Tibial artery (tissue), 4 donors: Measurements from ENCODE around the gene KIF5C.

ENCODE experiments used
- DNase-seq, 2 donors: peaks; one replicate each; pipeline ENCODE4 v3.0.0-alpha.2; 2019
- H3K27ac ChIP-seq, 2 donors: fragments of 200-600 bp; sonication (generic) in 1 of 2; 1 replicate in 1 of 2; 2 replicates in 1 of 2; pipeline ENCODE4 v1.5.1; 2018 to 2019; ENCODE audit warnings: mild to moderate bottlenecking in 1 of 2
- H3K27me3 ChIP-seq, 2 donors: fragments of 200-600 bp; sonication (generic) in 1 of 2; one replicate each; pipeline versions ENCODE4 v1.5.1 to v1.6.0; 2016 to 2019
- H3K36me3 ChIP-seq, 3 donors: fragments of 200-600 bp; sonication (generic) in 2 of 3; one replicate each; pipeline ENCODE4 v1.5.1; 2016 to 2019; ENCODE audit warnings: mild to moderate bottlenecking in 2 of 3
- H3K4me1 ChIP-seq, 4 donors: fragments of 200-600 bp; sonication (generic) in 2 of 4; 1 replicate in 3 of 4; 2 replicates in 1 of 4; pipeline ENCODE4 v1.5.1; 2016 to 2019
- H3K4me3 ChIP-seq, 2 donors: fragments of 200-600 bp; sonication (generic) in 1 of 2; 1 replicate in 1 of 2; 2 replicates in 1 of 2; pipeline ENCODE4 v1.5.1; 2018 to 2019; ENCODE audit warnings: mild to moderate bottlenecking in 2 of 2
- H3K9me3 ChIP-seq, 3 donors: fragments of 200-600 bp; sonication (generic) in 1 of 3; one replicate each; pipeline ENCODE4 v1.5.1; 2016 to 2019
- CTCF ChIP-seq, 2 experiments: fragments of 200-600 bp in 1 of 2; fragments of 450-650 bp in 1 of 2; IDR thresholded peaks; one replicate each; pipeline ENCODE4 v1.5.1; 2017 to 2019; ENCODE audit warnings: antibody characterized with exemption in 2 of 2, mild to moderate bottlenecking in 1 of 2, moderate library complexity in 1 of 2
- intact Hi-C: fragments of 100-400 bp; cut with DNase I; formaldehyde crosslinking; loops from one replicate; pipeline ENCODE4 v1.15.0; 2023; ENCODE audit warnings: low total_unique reads

Gene KIF5C

DNA sequence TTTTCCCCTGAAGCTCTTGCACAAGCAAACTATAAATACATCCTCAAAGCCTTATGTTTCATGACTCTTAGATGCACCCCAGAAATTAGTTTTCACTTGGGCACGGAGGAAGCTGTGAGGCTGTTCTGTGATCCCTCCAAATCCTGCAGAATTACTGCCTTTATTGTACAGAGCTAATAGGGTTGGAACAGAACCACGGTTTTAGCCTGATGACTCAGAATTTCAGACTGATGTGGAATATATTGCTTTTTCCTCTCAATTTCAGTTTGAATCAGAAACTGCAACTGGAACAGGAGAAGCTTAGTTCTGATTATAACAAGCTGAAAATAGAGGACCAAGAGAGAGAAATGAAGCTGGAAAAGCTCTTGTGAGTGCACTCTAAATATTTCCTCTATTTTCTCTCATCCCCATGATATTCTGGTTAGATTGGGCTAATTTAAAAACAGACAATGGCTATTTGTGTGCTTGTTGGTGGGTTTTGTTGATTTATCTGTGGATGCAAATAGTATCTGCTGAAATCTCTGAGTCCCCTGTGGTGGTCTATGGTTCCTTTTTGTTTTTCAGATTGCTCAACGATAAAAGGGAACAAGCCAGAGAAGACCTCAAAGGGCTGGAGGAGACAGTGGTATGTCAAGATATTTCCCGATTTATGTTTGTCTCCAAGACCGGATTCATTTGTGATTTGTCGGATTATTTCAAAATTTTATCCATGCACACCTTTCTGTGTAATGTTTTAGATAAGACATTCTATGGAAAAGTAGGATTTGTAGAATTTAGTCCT is 125.3 kb downstream of the KIF5C start:
- Histone ChIP-seq H3K4me3 (no peak overlapping the region), H3K4me1 (peaks cover 0 to 7% (median 2%) of the 10 kb centered on the region in 4 donors), H3K36me3 (no peaks in the 10 kb centered on the region), H3K27ac (no peak overlapping the region), H3K27me3 (peaks cover 0 to 4% of the 10 kb centered on the region in 2 donors), H3K9me3 (no peaks in the 10 kb centered on the region)
- no peak for DNase-seq
- intact Hi-C loops, result no loop called here
- no peak for TF ChIP-seq CTCF (IDR thresholded peaks at IDR 0.05)

GRCh38 chr2:149001496-149001895 is 126.5 kb downstream of the KIF5C start:
- H3K27me3 ChIP-seq, result peaks cover 0 to 4% of the 10 kb centered on the region in 2 donors

GRCh38 chr2:149002378-149002890 is 127.4 kb downstream of the KIF5C start:
- peaks cover 0 to 4% of the 10 kb centered on the region in 2 donors for H3K27me3 ChIP-seq
- H3K36me3 ChIP-seq, result no peaks in the 10 kb centered on the region
- H3K27ac ChIP-seq, result no peak overlapping the region
- intact Hi-C loops, result no loop called here
- TF ChIP-seq CTCF (IDR thresholded peaks at IDR 0.05), result no peak
- no peak for DNase-seq
- H3K4me3 ChIP-seq, result no peak overlapping the region
- peaks cover 0 to 10% (median 2%) of the 10 kb centered on the region in 4 donors for H3K4me1 ChIP-seq
- no peaks in the 10 kb centered on the region for H3K9me3 ChIP-seq

More at GRCh38 chr2:149001496-149001895, 126.5 kb downstream of the KIF5C start:
- Histone ChIP-seq H3K27ac (no peak overlapping the region), H3K4me3 (no peak overlapping the region), H3K36me3 (no peaks in the 10 kb centered on the region), H3K4me1 (peaks cover 0 to 7% (median 2%) of the 10 kb centered on the region in 4 donors), H3K9me3 (no peaks in the 10 kb centered on the region)
- intact Hi-C loops, result no loop called here
- TF ChIP-seq CTCF (IDR thresholded peaks at IDR 0.05), result no peak
- DNase-seq, result no peak

GRCh38 chr2:149002891-149003740 is 128.1 kb downstream of the KIF5C start:
- no peak for DNase-seq
- TF ChIP-seq CTCF (IDR thresholded peaks at IDR 0.05), result no peak
- intact Hi-C loops, result no loop called here
- H3K4me3 ChIP-seq, result no peak overlapping the region
- no peak overlapping the region for H3K27ac ChIP-seq
- H3K4me1 ChIP-seq, result peaks cover 0 to 10% (median 2%) of the 10 kb centered on the region in 4 donors
- H3K9me3 ChIP-seq, result no peaks in the 10 kb centered on the region
- H3K36me3 ChIP-seq, result no peaks in the 10 kb centered on the region
- H3K27me3 ChIP-seq, result peaks cover 0 to 4% of the 10 kb centered on the region in 2 donors

DNA sequence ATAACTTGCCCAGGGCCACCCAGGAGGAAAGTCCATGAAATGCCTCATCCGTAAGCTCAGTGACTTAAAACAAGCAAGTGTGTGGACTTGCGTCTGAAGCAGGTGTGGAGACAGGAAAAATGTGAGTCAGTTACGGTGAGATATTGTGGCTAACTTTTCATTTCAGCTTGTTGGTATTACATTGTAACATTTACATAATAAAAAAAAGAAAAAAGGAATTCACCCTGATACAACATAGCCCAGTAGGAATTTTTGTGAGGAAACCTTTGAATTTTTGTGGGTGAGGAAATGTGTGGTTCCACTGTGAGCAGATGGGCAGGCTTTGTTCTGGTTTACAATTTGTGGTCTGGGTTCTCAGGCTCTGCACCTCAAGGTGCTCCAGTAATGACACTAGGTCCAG is 129.8 kb downstream of the KIF5C start:
- intact Hi-C loops, result no loop called here
- H3K9me3 ChIP-seq, result no peaks in the 10 kb centered on the region
- no peak for DNase-seq
- H3K4me1 ChIP-seq, result peaks cover 0 to 10% (median under 1%) of the 10 kb centered on the region in 4 donors
- peaks cover 0 to 4% of the 10 kb centered on the region in 2 donors for H3K27me3 ChIP-seq
- TF ChIP-seq CTCF (IDR thresholded peaks at IDR 0.05), result no peak
- H3K27ac ChIP-seq, result no peak overlapping the region
- H3K36me3 ChIP-seq, result no peaks in the 10 kb centered on the region
- H3K4me3 ChIP-seq, result no peak overlapping the region
